DMS79 (cell line): Measurements from ENCODE around the gene CD40.

ENCODE experiments used
- DNase-seq: peaks from one replicate; lab custom pipeline; 2025; lab: John Stamatoyannopoulos, UW

CD40 gene

DNA sequence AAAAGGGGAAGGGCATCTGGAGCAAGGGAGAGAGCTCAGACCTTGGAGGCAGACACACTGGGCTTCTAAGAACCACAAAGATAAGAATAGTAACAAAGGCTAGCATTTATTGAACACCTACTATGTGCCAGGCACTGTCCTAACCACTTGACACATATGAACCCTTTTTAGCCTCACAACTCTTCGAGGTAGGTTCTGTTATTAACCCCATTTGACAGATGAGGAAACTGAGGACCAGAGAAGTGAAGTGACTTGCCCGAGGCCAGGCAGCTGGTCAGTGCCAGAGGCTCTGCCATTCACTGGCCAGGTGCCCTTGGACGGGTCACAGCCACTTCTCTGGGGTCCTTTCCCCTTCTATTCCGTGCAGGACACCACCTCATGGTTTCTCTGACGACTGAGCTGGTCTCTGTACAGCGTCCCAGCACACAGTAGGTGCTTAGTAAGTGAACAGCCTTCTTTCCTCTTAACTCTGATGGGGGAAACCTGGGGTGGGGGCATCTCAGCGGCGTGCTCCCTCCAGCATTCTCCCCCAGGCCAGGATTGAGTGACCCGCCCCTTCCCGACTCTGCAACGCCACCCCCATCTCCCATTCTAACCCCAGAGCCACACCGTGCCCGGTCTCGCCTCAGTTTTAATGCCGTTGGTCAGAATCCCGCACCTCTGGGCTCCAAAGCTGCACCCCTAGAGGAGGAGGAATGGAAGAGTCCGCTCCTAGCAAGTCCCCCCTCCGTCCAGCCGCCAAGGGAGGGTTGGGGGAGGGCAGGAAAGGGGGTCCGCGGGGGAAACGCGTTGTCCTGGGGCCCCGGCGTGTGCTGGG lies 55.7 kb downstream of the CD40 start:
- DNase-seq, result no peak

DNA sequence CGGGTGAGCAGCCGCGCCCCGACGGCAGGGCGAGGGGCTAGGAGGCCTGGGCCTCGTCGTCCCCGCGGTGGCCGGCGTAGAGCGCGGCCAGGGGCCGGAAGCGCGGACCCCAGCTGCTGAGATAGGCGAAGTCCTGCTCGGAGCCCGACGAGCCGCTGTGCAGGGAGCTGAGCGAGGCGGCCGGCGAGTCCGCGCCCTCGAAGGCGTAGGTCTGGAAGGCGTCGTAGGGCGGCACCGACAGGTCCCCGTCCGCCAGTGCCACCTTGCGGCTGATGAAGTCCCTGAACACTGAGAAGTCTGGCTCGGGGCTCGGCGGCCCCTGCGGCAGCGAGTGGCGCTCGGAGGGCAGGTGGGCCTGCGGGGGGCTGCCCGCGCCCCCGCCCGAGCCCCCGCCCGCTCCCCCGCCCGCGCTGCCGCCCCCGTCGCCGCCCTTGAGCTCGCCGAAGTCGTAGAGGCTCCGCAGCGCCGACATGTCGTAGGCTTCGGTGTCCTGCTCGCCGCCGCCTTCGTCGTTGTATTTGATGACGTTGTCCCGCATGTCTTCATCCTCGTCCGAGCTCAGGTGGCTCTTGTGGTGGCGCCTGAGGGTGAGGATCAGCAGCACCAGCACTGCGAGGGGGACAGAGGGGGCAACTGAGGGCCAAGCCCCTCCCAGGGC lies 56.5 kb downstream of the CD40 start:
- no peak for DNase-seq

DNA sequence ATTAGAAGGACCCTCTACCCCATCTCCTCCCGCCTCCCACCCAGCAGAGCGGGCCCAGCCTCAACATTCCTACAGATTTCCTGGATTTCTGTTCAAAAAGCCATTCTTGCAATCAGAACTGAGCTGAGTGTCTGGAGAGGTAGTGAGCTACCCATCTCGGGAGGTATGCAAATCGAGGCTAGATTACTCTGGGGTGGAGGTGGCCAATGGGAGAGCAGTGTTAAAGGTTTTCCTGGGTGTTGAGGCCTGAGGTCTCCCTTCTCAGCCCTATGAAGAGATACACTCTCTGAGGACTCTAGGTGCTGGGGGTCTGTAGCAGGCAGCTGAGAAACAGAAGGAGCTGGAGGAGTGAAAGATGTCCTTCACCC lies 57.0 kb downstream of the CD40 start:
- DNase-seq, result no peak

DNA sequence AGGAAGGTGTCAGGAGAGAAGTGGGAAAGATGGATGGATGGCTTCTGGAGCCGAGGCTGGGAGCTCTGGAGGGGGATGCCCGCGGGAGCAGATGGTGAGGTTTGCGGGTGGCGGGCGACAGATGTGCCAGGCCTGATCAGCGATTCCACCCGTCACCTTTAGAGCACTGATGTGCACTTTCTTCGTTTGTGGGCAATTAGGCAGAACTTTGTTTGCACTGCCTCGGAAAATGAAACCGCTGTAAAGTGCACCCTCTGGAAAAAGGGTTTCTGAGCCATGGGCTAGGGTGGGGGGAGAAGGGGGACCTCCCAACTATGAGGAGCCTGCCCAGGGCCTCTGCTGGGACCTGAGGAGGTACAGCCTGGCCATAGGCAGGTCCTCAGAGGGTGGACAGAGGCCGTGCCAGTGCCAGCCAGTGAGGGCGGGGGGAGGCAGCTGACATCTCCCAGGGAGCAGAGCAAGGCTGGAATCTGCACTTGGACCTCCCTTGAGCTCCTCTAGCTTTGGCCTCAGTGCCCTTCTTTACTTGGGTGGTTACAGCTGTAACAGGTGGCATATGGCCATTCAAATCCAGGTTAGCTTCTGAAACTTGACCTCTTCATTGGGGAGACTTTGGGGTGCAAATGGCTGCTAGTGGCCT lies 58.7 kb downstream of the CD40 start:
- peak; percentile 53 for DNase-seq

DNA sequence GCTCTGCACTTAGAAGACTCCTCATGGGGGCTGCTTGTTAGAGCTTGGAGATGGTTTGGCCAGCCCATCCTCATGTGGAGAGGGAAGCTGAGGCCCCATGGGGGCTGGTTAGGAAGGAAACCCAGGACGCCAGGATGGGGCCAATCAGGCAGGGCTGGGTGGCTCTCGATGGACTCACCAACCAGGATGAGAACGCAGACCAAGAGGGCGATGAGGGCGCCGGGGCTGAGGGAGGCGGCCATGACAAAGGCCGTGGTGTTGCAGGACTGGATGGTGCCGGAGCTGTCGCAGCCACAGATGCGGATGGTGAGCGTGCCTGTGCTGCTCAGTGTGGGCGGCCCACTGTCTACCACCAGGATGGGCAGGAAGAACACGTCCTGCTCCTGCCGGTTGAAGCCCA lies 59.7 kb downstream of the CD40 start:
- no peak for DNase-seq

DNA sequence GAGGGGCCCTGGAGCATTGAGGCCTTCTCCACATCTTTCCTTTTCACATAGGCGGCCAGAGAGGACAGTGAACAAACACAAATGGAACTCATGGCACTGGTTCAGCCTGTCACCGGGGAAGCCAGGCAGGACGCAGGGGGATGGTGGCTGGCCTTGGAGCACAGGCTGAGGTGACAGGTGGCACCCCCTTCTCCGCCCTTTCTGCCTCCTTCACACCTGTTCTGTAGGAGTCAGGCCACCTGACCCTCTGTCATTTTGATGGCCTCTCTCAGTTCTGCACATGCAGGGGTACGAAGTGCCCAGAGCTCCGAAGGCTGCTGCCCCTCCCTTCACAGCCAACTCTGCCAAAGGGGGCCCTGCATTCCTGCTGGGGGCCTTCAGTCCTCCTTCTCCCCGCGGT lies 60.8 kb downstream of the CD40 start:
- DNase-seq, result no peak
